Anterior cingulate cortex (tissue), 58 donors: ENCODE data around the gene PGM2L1.
A peak's percentile ranks its signal among the peaks of the same experiment; 100 is the strongest.
"Not testable (repeated sequence)": the region's sequence is repeated elsewhere in the genome, so short reads cannot be mapped to it uniquely, and the experiment has no call there.

Experiments
- DNase-seq, 58 donors: peaks; one replicate each; lab custom pipeline; 2025; lab: John Stamatoyannopoulos, UW

Gene PGM2L1

DNA sequence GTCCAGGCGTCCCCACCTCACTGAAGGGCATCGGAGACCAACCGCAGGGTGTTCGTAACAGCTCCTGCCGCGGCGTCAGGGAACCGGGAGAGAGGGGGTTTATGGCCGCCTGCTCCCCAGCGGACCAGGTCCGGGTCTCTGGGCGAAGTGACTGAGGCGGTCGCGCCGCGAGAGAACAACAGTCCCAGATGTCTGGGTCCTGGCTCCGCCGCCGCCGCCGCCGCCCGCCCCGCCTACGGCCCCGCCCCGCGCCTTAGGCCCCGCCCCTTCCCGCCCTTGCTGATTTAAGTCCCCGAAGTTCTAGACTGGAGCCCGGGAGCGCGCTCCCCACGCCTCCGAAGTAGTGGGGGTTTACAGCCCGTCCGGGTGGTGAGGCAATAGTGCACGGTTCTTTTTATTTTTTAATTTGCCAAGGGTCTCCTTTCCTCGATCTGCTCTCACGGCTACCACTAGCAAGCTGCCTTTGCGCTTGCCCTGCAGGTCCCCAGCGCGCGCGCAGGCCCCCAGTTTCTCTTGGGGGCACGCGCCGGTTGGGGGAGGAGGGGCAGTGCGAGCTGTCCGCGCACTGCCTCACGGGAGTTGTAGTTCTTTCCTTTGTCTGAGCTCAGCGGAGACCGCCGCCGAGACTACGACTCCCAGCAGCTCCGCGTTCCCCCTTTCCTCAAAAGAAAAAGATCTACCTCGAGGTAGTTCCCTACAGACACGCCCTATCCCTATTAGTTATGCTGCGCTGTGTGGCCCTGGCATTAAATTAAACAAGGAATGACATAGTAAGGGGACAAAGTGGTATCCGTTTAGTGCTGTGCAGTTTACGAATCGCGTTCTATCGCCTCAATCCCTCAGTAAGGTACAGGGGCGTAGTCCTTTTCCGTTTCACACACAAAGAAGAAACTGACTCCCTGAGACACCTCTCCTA lies at the start of gene PGM2L1:
PGM2L1 (minus strand) TSS at position 190 of the 916 bp plus-strand sequence. CDS start 272 bp downstream, outside the sequence.
- DNase-seq = peak; percentile 64 to 98 (median 92)

- no peak for DNase-seq
These were observed 49.5 kb upstream of the PGM2L1 start for GRCh38 chr11:74447720-74448119.

- DNase-seq = no peak
These were observed 48.3 kb upstream of the PGM2L1 start for GRCh38 chr11:74446532-74446938.

DNA sequence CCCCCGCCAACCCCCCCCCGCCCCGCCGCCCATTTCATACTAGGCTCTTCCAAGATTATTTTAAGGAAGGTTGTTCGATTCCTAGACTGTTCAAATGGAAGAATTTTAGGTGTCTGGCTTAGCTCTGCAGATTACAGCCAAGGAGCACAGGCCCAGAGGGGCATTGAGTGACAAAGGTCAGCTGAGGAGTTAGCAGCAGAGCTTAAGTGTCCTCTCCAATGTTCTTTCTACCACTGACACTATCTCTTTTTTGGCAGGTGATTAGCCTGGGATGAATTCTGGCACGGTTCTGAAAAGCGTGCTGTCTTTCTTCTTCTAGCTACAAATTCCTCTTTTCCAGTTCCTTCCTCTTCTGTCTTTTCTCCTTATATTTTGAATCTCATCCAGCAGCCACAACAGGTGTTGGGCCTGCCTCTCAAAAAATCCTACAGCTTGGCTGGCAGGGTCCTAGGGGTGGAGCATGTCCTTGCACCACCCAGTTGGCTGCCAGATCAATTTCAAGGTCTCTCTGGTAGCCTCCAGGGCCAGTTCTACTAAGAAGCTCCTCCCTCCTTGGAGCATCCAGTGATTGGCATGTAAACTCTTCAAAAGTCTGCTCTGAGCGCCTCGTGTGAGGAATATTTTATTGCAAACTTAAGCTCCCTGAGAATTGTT lies 46.1 kb upstream of the PGM2L1 start:
- DNase-seq = no peak

GRCh38 chr11:74443071-74443864 lies 45.0 kb upstream of the PGM2L1 start:
- peak in 2 of 58 donors; percentile 9 to 43 for DNase-seq

- DNase-seq = no peak
These were observed 44.4 kb upstream of the PGM2L1 start for GRCh38 chr11:74442636-74443035.

- DNase-seq = no peak
These were observed 40.4 kb upstream of the PGM2L1 start for GRCh38 chr11:74438681-74439080.

GRCh38 chr11:74437441-74438042 lies 39.3 kb upstream of the PGM2L1 start:
- no peak for DNase-seq

- no peak for DNase-seq
These were observed 36.3 kb upstream of the PGM2L1 start for GRCh38 chr11:74434528-74434927.

DNA sequence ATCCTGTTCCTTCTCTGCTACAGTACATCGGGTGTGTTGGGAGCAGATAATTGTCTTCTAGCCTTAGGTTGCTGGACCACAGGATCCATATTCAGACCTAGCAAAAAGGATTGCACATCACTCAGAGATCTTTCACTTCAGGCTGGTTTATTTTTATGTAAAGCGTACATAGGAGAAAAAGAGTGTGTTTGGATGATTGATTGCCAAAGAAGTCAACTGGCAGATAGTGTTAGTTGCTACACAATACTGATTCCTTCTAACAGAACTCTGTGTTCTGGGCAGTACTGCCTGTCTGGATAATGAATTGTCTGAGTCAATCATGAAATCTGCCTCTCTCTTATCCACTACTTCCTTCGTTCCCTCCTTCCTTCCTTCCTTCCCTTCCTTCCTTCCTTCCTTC lies 31.0 kb upstream of the PGM2L1 start:
- DNase-seq = no peak

GRCh38 chr11:74427384-74427886 lies 29.2 kb upstream of the PGM2L1 start:
- no peak for DNase-seq

DNA sequence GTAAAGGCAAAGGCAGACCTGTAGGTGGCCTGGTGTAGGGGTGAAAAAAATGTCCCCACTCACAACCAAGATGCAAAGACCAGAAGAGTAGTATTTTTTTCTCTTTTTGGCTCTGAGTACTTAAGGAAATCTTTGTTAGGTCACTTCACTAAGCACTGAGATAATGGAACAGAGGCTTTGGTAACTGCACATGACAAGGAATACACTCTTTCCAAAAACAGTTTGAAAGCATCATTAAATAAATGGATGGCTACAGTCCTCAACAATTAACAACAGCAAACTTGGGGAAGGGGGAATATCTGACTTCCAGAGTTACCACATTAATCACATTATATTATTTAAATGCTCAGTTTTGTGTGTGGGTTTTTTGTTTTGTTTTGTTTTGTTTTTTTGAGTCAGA lies 26.9 kb upstream of the PGM2L1 start:
- no peak for DNase-seq

DNA sequence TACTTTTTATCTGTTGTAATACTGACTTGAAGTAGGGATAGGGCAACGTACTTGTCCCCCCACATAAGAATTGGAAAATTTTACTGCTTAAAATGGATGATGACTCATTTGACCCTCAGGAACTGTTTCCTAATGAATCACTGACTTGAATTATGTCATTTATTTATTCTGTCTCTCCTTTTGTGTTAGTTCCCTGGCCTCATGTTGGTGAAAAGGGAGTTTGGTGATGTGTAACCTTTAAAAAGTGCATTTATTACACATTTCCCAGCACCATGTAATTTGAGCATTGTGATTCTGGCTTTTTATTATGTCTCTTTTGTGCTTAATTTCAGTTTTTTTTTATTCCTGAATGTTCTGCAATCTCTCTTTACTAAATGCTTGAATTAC lies 20.3 kb upstream of the PGM2L1 start:
- DNase-seq = no peak

DNA sequence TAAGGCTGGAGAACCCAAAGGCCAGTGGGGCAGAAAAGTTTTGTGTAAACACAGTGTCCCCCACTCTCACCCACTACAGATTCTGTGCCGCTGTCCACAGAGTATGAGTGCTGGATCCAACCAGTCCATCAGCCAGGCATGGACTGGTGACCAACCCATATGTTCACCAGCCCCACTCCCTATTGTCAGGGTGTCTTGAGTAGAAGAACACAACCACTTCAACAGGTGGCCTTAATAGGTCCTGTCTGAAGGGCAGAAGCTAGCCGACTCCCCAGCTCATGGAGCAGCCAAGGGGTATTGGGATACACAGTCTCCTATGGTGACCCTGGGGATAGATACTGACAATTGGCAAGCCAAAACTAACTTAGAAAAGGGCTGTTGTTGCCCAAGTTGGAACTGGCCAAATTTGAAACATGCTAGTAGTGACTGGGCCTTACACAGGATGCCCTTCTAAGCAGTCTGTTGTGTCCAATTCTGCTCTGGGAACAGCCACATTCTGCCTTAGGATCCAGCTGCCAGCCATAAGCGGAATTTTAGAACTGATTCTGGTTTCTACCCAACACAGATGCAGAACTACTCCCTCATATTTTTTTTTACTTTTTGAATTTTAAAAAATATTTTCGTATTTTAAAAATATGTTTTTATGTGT lies 19.8 kb upstream of the PGM2L1 start:
- DNase-seq = no peak

DNA sequence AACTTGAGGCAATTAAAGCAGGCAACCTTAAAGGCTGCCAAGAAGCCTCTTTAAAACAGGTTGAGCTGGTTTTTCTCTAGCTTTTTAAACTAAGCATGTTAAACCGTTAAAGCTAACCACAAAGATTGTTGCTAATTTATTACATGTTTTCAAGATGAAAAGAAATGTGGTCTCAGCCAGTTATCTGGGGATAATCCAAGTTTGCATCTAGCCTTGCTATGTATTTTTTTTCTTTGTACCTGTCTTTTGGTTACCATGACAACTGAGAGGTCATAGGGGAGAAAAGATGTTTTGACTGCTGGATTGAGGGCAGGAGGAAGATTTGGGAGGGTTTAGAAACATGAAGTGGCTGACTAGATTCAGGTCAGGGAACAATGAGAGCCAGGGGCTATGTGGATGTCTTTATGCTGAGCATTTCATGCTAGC lies 19.2 kb upstream of the PGM2L1 start:
- DNase-seq = no peak

- DNase-seq = not testable (repeated sequence)
These were observed 18.7 kb upstream of the PGM2L1 start for GRCh38 chr11:74416974-74417373.

- no peak for DNase-seq
These were observed 14.6 kb upstream of the PGM2L1 start for GRCh38 chr11:74412733-74413359.

DNA sequence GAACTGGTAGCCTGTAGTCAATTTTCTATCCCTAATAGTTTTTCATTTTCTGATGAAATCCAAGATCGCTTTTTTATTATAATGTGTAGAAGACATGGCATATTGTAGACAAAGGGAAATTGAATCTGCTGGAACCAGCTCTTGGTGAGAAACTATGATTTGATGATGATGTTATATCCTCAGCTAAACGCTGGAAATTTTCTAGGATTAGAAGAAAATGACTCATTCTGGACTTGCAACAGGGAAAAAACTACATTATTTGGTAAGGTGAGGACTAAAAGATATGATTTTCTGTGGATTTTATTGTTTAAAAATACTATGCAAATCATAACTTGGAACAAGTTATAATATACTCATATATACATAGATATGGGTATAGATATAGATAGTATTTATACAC lies 14.1 kb upstream of the PGM2L1 start:
- no peak for DNase-seq

GRCh38 chr11:74409633-74410032 lies 11.4 kb upstream of the PGM2L1 start:
- no peak for DNase-seq
